VCaP (cell line): ENCODE data around the gene CATSPER4.

Source experiments
- H3K27ac ChIP-seq: fragments of 450-650 bp; 2 replicates; pipeline ENCODE4 v1.5.1; 2017
- CTCF ChIP-seq: fragments of 450-650 bp; conservative IDR thresholded peaks from 2 replicates; pipeline ENCODE4 v1.5.1; 2017; ENCODE audit warnings: mild to moderate bottlenecking, moderate library complexity

CATSPER4 gene

GRCh38 chr1:26200413-26200812 lies 10.0 kb downstream of the CATSPER4 start:
- no peak for TF ChIP-seq CTCF
- H3K27ac ChIP-seq = no peak overlapping the region

- no peak overlapping the region for H3K27ac ChIP-seq
- no peak for TF ChIP-seq CTCF
Measured at GRCh38 chr1:26203642-26204318, 13.4 kb downstream of the CATSPER4 start.

- no peak for TF ChIP-seq CTCF
Measured at GRCh38 chr1:26210147-26210870, 19.9 kb downstream of the CATSPER4 start.

DNA sequence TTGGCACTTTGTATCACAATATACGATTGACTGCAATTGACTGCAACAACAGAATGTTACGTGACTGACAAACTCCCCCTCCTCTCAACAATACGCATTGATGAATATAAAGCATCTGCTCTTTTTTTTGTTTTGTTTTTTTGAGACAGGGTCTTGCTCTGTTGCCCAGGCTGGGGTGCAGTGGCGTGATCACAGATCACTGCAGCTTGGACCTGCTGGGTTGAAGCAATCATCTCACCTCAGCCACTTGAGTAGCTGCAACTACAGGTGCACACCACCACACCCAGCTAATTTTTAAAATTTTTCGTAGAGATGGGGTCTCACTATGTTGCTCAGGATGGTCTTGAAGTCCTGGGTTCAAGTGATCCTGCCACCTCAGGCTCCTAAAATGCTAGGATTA lies 22.3 kb downstream of the CATSPER4 start:
- no peak overlapping the region for H3K27ac ChIP-seq
- no peak for TF ChIP-seq CTCF

More at GRCh38 chr1:26210147-26210870, 19.9 kb downstream of the CATSPER4 start:
- no peak overlapping the region for H3K27ac ChIP-seq

GRCh38 chr1:26213335-26213905 lies 23.0 kb downstream of the CATSPER4 start:
- TF ChIP-seq CTCF = no peak
- H3K27ac ChIP-seq = no peak overlapping the region

GRCh38 chr1:26215246-26215645 lies 24.8 kb downstream of the CATSPER4 start:
- no peak overlapping the region for H3K27ac ChIP-seq
- TF ChIP-seq CTCF = no peak

DNA sequence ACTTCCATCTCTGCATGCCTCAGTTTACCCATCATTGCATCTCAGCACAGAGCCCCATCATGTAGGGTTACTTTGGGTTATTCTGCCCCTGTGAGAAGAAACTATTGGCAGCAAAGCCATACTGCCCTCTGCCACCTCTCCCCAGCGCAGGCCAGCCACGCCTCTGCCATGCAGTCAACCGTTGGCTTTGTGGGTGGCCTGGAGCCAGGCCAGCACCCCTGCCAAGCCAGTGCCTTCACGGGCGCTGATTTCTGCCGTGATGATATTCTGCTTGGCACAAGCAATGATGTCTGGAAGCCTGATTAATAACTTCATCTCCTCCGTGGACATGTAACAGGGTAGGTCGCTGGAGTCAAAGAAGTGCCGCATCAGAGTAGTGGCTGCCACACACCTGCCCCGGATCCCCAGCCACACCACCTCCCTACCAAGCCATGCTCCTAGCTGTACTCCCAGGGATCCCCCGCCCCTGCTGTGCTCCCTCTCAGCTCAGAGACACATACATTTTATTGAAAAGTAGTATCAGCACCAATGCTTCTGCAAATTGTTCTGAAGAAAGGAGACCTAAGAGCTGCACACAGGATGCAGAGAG lies 28.6 kb downstream of the CATSPER4 start:
- TF ChIP-seq CTCF = no peak
- no peak overlapping the region for H3K27ac ChIP-seq
